Putamen (tissue), 1 donor: ENCODE results near the gene NRN1L.
A peak's percentile ranks its signal among the peaks of the same experiment; 100 is the strongest.

ENCODE experiments used
- DNase-seq: peaks from one replicate; pipeline ENCODE4 v3.0.0-alpha.2; 2016; ENCODE audit warnings: low spot score

The NRN1L gene

GRCh38 chr16:67917140-67917851 is 32.6 kb downstream of the NRN1L start:
- DNase-seq: peak; percentile 58

GRCh38 chr16:67917852-67918236 is 33.2 kb downstream of the NRN1L start:
- DNase-seq: peak; percentile 86

DNA sequence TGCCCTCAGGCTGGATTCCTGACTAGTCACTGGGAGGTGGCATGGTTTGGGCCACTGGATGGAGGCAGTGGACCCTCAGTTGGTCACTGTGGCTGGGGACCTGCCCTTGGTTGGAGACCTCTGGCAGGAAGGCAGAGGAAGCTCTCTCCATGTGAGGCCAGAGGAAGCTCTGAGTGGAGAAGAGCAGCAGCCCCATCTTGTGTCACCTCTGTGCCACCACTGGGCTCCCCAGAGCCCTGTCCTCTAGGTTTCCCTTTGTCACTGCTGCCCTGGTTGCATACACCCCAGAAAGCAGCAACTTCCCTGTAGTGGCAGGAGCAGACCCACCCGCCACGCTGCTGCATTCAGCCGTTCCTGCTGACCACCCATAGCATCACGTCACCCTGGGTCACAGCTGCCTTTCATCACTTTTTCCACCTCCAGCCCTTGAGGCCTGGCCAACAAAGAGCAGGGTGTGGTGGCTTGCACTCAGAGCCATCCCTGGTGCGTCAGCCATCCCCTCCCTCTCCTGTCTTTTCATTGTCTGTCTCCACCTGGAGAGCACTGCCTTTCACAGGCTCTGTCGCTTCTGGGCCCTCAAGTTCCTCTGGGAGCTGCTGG is 35.0 kb downstream of the NRN1L start:
- DNase-seq: no peak

GRCh38 chr16:67922221-67922620 is 37.5 kb downstream of the NRN1L start:
- peak; percentile 64 for DNase-seq

DNA sequence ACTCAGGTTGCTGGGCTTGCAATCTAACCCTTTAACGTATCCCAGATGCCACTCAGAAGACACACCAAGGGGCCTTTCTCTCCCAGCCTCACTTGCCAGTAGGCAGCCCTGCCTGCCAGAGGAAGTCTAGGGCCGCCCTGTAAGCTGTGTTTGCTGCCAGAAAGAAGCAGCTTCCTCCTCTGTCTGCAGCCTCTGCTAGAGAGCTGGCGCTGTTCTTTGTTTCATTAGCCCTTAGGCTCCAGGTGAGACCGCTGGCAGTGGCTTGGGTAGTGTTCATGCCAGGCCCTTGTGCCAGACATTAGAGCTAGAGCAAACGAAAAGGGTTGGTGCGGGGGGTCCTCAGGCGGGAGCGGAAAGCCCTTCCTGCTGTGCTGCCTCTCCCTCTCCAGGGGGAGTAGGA is 38.1 kb downstream of the NRN1L start:
- no peak for DNase-seq

GRCh38 chr16:67923414-67924116 is 38.9 kb downstream of the NRN1L start:
- DNase-seq: peak; percentile 71

DNA sequence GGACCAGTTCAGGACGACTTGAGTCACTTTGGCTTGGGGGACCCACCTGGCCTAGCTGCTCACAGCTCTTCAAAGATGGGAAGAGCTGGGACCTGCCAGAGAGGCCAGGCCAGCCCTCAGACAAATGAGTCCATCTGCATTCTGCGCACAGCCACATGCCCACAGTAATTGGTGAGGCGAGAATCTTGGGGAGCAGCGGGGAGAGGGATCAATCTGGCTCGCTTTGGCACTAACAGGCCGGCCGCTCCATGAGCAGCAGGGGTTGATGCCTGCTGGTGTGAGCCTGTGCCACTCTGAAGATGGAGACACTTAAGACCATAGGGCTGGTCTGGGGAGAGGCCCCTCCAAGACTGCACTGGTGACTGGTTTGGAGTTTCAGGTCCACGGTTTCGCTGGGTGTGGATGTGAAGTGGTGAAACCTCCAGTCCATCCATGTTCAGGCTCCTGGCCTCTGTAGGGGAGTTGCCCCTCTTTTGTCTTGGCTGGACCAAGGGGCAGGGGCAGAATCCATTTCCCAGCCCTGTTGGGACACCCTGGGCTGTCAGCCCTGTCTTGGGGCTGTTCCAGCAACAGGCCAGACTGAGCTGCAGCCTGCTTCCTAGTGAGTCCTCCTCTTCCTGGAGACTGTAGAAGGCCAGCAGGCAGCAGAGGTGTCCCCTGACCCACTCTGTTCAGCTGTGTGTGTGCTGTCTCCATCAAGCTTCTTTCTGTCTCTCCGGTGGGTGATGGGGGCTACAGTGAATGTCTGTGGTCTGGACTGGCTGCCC is 39.6 kb downstream of the NRN1L start:
- DNase-seq: no peak

- DNase-seq: no peak
Observed at GRCh38 chr16:67926181-67926750, 41.6 kb downstream of the NRN1L start.

- DNase-seq: no peak
Observed at GRCh38 chr16:67927131-67927941, 42.7 kb downstream of the NRN1L start.

GRCh38 chr16:67928147-67928546 is 43.5 kb downstream of the NRN1L start:
- no peak for DNase-seq

DNA sequence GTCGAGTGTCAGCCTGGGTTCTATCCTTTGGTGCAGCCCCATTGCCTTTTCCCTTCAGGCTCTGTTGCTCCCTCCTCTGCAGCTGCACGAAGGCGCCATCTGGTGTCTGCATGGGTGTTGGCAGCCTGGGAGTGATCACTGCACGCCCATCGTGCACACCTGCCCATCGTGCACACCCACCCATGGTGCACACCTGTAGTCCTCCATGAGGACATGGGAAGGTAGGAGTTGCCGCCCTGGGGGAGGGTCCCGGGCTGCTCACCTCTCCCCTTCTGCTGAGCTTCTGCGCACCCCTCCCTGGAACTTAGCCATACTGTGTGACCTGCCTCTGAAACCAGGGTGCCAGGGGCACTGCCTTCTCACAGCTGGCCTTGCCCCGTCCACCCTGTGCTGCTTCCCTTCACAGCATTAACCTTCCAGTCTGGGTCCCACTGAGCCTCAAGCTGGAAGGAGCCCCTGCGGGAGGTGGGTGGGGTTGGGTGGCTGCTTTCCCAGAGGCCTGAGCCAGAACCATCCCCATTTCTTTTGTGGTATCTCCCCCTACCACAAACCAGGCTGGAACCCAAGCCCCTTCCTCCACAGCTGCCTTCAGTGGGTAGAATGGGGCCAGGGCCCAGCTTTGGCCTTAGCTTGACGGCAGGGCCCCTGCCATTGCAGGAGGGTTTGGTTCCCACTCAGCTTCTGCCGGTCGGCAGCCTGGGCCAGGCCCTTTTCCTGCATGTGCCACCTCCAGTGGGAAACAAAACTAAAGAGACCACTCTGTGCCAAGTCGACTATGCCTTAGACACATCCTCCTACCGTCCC is 44.1 kb downstream of the NRN1L start:
- DNase-seq: peak; percentile 70

DNA sequence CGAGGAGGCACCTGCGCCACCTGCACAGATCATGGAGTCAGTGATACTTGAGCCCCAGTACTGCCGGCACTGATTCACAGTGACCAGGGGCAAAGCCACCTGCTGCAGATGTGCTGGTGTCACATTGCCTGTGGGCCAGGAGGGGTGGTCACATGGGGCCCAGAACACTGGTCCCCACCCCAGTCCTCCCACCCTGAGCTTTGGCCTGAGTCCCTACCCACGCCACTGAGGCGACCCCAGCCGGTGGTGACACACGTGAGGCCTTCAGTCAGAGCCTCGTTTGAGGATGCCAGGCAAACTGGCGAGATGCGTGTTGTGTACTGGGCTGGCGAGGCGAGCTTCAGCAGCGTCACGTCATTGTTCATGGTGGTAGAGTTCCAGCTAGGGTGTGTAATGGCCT is 45.5 kb downstream of the NRN1L start:
- no peak for DNase-seq

DNA sequence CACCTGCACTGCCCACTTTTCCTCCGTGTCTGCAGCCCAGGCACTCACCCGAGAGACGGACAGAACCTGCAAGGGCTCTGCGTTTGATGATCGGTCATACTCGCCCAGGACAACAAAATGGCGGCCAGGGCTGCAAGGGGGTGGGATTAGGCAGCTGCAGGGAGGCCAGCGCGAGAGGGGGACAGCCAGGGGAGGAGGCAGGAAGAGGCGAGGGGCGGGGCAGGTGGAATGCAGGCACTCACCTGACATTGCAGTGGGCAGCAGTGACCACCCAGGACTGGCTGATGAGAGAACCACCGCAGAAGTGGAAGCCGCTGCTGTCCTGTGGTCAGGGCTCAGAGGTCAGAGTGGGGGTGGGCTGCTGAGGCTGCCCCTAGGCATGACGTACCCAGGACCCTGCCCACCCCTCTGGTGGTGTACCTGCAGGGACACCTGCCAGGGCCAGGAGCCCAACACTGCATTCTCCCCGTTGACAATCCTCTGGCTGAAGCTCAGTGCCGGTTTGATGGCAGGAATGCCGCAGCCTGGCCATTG is 46.1 kb downstream of the NRN1L start:
- DNase-seq: no peak

- no peak for DNase-seq
Observed at GRCh38 chr16:67931712-67932461, 47.2 kb downstream of the NRN1L start, which contains the start of gene CTRL. Gene CTRL (minus strand): TSS chr16:67931862. CDS start chr16:67931852, 10 bp downstream.

GRCh38 chr16:67932462-67932840 is 47.8 kb downstream of the NRN1L start:
- DNase-seq: no peak

DNA sequence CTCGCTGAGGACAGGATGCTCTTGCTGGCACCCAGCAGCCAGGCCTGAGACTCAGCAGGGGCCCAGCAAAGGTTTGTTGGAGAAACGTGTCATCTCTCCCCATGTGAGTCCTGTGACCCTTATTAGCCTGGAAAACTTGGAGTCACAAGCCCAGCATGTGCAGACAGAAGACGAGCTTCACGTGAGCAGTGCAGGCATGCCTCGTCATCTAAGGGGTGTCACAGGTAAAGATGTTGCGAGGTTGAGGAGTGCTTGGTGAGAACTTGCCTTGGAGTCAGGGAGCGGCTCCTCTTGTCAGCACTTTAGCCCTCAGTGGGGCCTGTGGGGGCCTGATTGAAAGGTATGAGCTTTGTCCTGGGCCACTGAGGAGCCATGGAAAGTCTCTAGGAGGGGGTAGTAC is 49.1 kb downstream of the NRN1L start:
- DNase-seq: no peak

DNA sequence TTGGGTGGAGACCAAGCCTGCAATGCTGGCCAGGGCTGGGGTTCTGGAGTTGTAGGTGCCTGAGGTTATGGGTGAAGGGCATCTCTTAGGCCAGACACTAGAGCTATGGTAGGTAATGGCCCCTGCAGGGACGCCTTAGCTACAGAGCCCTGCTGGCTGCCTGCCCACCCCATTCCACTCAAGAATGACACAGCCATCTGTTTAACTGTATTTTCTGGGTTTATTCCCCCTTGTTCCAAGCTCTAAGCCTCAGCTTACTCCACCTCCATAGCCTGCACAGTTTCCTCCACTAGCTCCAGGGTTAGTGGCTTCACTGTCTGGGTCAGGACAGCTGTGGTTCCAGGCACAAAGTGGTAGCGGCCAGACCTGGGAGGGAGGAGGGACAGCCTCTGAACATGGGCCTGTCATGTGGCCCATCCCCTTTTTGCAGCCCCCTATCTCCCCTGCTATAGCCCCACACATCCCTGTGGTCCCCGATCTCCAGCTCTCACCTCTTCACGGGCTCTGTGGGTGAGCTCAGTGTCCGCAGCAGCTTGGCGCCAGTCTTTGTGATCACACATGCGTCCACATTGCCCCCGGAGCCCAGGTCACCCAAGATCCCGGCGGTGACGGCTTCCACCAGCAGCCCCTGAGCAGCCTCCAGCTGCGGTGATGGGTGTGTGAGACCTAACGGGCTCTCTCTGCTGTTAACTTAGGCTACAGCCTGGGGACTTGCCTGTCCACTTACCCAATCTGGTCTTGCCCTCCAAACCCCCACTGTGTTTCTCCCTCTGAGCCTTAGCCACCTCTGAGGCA is 49.8 kb downstream of the NRN1L start:
- DNase-seq: no peak

DNA sequence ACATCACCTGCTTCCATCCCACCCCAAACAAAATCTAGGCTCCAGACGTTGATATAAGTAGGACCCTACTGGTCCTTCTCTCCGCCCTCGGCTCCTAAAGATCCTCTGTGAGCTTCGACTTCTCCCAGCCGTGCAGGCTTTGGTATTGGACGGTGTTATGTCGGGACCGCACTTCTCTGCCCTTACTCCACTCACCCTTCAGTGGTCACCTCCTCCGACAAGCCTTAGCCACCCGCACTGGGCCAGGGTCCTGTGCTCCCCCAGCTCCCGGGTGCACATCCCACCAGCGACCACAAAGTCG is 50.4 kb downstream of the NRN1L start:
- no peak for DNase-seq
